ENCODE data around the gene PPP2R5B. TPM values are rescaled to one million over a fixed set of nuclear protein-coding genes. Genes with fewer than 3 reads are reported as not detected.

Gene PPP2R5B
- total RNA-seq, 1 donor from 2014 or later: 8.2 TPM

- FAIRE-seq (no peak), DNase-seq (ENCODE audit: low read depth) (no peak)
Measured at GRCh38 chr11:64928957-64929356, 4.5 kb downstream of the PPP2R5B start.

GRCh38 chr11:64929625-64930024 lies 5.1 kb downstream of the PPP2R5B start:
- DNase-seq (ENCODE audit: low read depth) (no peak), FAIRE-seq (no peak)
- TF ChIP-seq, protein P1, sequence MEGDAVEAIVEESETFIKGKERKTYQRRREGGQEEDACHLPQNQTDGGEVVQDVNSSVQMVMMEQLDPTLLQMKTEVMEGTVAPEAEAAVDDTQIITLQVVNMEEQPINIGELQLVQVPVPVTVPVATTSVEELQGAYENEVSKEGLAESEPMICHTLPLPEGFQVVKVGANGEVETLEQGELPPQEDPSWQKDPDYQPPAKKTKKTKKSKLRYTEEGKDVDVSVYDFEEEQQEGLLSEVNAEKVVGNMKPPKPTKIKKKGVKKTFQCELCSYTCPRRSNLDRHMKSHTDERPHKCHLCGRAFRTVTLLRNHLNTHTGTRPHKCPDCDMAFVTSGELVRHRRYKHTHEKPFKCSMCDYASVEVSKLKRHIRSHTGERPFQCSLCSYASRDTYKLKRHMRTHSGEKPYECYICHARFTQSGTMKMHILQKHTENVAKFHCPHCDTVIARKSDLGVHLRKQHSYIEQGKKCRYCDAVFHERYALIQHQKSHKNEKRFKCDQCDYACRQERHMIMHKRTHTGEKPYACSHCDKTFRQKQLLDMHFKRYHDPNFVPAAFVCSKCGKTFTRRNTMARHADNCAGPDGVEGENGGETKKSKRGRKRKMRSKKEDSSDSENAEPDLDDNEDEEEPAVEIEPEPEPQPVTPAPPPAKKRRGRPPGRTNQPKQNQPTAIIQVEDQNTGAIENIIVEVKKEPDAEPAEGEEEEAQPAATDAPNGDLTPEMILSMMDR (IDR thresholded peaks at IDR 0.05; ENCODE audit: insufficient read depth, low read length, severe bottlenecking): no peak
- Histone ChIP-seq H3K4me3 (ENCODE audit: low read depth, low read length) (no peak overlapping the region), H3K36me3 (ENCODE audit: control insufficient read depth, insufficient read depth, low read length) (peaks cover 28% of the 10 kb centered on the region), H3K27me3 (ENCODE audit: control insufficient read depth, insufficient read depth, low read length) (no peaks in the 10 kb centered on the region)

More at GRCh38 chr11:64928957-64929356, 4.5 kb downstream of the PPP2R5B start:
- H3K36me3 ChIP-seq (ENCODE audit: control insufficient read depth, insufficient read depth, low read length): peaks cover 26% of the 10 kb centered on the region
- TF ChIP-seq, protein P1 (IDR thresholded peaks at IDR 0.05; ENCODE audit: insufficient read depth, low read length, severe bottlenecking): no peak
- no peak overlapping the region for H3K4me3 ChIP-seq (ENCODE audit: low read depth, low read length)
- H3K27me3 ChIP-seq (ENCODE audit: control insufficient read depth, insufficient read depth, low read length): no peaks in the 10 kb centered on the region

DNA sequence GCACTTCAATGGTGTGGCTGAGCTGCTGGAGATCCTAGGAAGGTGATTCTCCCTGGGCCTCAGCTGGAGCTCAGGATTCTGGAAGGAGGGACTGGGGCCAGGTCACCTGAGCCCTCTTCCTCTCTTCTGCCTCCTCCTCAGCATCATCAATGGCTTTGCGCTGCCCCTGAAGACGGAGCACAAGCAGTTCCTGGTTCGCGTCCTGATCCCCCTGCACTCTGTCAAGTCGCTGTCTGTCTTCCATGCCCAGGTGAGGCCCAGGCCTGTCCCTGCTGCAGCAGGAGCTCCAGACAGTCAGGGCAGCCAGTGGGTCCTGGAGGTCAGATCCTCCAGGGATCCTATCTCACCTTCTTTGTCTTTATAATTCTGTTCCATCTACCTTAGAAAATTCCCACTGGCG lies 5.9 kb downstream of the PPP2R5B start:
- Histone ChIP-seq H3K27me3 (ENCODE audit: control insufficient read depth, insufficient read depth, low read length) (no peaks in the 10 kb centered on the region), H3K4me3 (ENCODE audit: low read depth, low read length) (no peak overlapping the region), H3K36me3 (ENCODE audit: control insufficient read depth, insufficient read depth, low read length) (peaks cover 29% of the 10 kb centered on the region)
- FAIRE-seq (no peak), DNase-seq (ENCODE audit: low read depth) (no peak)
- TF ChIP-seq, protein P1 (IDR thresholded peaks at IDR 0.05; ENCODE audit: insufficient read depth, low read length, severe bottlenecking): no peak

DNA sequence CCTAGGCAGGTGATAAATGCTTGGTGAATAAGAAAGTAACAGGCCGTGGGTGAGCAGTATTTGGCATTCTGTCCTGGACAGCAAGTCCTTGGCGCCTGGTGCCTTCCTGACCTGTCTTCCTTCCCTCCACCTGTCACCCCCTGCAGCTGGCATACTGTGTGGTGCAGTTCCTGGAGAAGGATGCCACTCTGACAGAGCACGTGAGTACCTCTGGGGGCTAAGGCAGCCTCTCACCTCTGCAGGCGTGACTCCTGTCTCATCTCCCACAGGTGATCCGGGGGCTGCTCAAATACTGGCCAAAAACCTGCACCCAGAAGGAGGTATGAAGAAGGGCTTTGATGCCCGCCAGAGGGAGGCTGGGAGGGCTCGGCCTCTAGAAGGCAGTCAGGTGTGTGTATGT lies 6.8 kb downstream of the PPP2R5B start:
- FAIRE-seq (no peak), DNase-seq (ENCODE audit: low read depth) (no peak)
- Histone ChIP-seq H3K27me3 (ENCODE audit: control insufficient read depth, insufficient read depth, low read length) (no peaks in the 10 kb centered on the region), H3K36me3 (ENCODE audit: control insufficient read depth, insufficient read depth, low read length) (peaks cover 29% of the 10 kb centered on the region), H3K4me3 (ENCODE audit: low read depth, low read length) (no peak overlapping the region)
- TF ChIP-seq, protein P1 (IDR thresholded peaks at IDR 0.05; ENCODE audit: insufficient read depth, low read length, severe bottlenecking): no peak

DNA sequence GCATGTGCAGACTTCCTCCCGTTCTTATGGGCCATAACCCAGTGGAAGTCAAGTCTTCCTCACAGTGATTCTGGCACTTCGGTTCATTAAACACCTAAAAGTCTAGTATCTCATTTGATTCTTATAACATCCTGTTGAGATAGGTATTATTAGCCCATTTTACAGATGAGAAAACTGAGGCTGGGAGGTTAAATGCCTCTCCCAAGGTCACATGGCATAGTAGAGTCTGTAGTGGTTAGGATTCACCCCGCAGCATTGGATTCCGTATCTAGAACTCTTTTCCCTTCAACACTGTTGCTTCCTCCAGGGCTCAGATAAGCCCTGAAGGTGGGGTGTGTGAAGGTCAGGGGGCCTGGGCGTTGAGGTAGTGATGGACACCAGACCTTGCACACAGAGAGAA lies 7.8 kb downstream of the PPP2R5B start:
- no peaks in the 10 kb centered on the region for H3K27me3 ChIP-seq (ENCODE audit: control insufficient read depth, insufficient read depth, low read length)
- FAIRE-seq (no peak), DNase-seq (ENCODE audit: low read depth) (no peak)
- H3K4me3 ChIP-seq (ENCODE audit: low read depth, low read length): no peak overlapping the region
- H3K36me3 ChIP-seq (ENCODE audit: control insufficient read depth, insufficient read depth, low read length): peaks cover 26% of the 10 kb centered on the region
- TF ChIP-seq, protein P1 (IDR thresholded peaks at IDR 0.05; ENCODE audit: insufficient read depth, low read length, severe bottlenecking): no peak

DNA sequence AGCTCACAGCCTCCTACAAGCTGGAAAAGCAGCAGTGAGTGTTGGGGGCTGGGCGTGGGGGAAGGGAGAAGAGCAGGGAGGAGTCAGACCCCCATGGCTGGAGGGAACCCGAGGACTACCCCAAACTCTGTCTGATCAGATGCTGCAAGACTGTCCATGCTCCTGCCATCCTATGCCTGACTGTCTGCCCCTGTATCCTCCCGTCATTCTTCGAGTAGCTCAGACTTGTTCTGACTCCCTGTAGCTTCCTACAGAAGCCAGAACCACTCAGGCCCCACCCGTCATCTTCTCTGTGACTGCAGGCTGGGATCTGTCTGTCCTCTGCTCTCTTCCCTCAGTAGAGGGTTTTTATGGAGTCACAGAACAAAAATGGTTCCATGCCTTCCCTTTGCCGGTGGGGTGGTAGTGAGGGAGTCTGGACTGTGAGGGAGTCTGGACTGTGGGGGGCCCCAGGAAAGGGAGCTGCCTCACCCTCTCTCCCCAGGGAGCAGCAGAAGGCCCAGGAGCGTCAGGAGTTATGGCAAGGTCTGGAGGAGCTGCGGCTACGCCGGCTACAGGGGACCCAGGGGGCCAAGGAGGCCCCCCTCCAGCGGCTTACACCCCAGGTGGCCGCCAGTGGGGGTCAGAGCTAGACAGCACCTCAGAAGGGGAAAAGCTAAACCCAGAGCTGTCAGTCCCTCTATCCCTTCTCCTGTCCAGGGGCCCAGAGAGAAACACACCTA lies 8.9 kb downstream of the PPP2R5B start:
- H3K4me3 ChIP-seq (ENCODE audit: low read depth, low read length): no peak overlapping the region
- H3K36me3 ChIP-seq (ENCODE audit: control insufficient read depth, insufficient read depth, low read length): peaks cover 20% of the 10 kb centered on the region
- H3K27me3 ChIP-seq (ENCODE audit: control insufficient read depth, insufficient read depth, low read length): no peaks in the 10 kb centered on the region
- FAIRE-seq: no peak
- DNase-seq (ENCODE audit: low read depth): no peak
- TF ChIP-seq, protein P1 (IDR thresholded peaks at IDR 0.05; ENCODE audit: insufficient read depth, low read length, severe bottlenecking): no peak

Measured in bronchial epithelial cell (primary cell).